GM18505 (cell line): ENCODE results near the gene FSHR.

Source experiments
- ATAC-seq: cut with Tn5 transposase; IDR thresholded peaks from one replicate; pipeline ENCODE4 v1.9.1; 2021; ENCODE audit not compliant: unreplicated experiment
- POLR2A ChIP-seq: IDR thresholded peaks from 4 replicates; pipeline ENCODE4 v1.6.1; 2011; ENCODE audit warnings: borderline replicate concordance; ENCODE audit not compliant: insufficient read depth, insufficient read length; ENCODE audit errors: extremely low read depth

The FSHR gene

DNA sequence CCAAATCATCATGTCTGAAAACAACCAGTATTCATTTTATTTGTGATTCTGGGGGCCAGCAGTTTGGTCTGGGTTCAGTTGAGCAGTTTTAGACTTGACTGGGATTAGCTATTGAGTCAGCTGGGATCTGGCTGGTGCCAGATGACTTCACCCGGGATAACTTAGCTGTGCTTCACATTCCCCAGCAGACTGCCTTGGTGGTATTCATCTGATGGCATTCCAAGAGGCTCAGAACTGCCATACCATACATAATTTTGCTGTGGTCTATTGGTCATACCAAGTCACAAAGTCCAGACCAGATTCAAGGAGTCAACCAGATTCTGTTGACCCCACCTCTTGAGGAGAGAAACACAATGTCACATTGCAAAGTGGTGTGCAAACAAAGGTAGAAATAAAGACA, 7.8 kb upstream of the FSHR start:
- TF ChIP-seq POLR2A = no peak
- ATAC-seq = no peak

DNA sequence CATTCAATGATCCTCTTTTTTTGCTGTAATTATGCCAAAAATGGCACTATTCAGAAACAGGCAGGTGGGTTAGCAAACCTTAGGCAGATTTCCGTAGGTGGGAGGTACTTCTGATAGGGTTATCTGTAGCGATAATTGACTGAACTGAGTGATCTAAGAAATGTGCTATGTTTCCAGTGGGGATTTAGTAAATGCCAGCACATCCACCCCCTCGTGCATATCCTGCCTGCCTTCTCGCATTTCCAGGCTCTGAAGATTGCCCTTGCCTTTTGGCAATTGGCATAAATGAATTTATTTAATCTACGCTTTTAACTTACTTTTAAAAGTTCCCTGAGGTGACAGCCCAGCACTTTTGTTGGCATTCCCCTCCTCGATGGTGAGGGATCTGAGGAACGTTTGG, 576 bp upstream of the FSHR start:
- ATAC-seq = no peak
- no peak for TF ChIP-seq POLR2A

DNA sequence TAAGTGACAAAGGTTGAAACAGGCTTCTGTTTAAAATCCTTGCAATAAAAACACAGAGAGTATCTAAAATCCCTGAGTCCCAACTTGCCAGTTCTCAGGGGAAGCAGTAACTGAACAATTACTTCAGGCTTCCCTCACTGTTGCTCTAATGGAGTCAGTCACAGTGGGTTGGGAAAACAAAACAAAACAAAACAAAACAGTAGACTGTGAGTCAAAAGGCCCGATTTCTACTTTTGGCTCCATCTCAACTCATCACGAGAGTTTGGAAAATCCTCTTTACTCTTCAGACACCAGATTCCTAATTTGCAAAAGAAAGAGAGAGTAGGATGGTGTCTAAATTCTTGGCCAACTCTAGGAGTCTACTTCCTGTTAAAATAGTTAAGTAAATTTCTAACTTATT, 1.1 kb downstream of the FSHR start:
- no peak for TF ChIP-seq POLR2A
- ATAC-seq = no peak

DNA sequence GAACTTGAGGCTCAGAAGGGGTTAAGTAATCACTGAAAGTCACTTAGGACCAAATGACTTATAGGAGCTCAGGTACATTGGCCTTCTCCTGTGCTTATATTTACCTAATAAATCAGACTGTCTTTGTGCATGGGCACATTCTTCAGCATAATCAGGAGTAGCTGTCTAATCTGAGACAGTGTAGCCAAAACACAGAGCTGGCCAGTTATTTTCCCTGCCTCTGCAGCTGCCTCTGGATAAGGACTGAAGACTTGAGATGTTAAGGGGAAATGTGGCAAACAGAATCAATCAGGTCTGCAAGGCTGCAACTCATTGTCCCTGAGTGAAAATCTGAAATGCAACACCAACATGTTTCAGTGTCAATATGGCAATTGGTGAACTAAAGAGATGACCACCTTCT, 1.5 kb downstream of the FSHR start:
- no peak for TF ChIP-seq POLR2A
- ATAC-seq = no peak

DNA sequence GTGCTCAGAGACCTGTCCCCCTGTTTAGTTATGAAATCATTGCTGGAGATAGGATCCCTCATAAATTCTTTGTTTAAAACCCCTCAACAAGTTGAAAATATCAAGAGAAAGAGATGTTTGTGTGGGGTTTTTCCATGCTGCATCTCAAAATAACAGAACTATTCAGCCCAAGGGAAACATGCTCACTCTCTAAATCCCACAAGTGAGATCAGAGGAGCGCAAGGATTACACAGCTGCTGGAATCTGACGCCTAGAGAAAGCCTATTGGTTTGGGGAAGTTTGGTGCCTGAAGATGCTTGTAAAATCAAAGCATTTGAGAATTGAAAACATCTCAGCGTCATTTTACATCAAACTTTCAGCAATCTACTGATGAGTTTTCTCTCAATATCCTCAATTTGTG, 7.9 kb downstream of the FSHR start:
- no peak for ATAC-seq
- no peak for TF ChIP-seq POLR2A

DNA sequence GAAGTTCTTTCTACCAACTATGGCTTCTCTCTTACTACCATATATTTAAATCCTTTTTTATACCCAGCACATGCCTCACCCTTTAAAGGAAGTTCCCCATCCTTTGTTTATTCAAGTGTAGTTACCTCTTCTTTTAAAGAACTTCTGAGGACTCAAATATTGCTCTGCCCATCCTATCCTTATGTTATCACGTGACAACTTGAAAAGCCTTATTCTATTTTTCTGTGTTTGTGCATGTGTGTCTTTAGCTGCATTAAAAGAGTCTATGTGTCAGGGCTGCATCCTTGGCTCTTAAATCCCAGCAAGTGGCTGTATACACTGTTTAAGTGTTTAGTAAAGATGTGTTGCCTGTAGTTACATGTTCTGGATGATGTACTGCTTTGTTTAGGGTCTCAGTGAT, 22.5 kb downstream of the FSHR start:
- no peak for ATAC-seq
- no peak for TF ChIP-seq POLR2A

DNA sequence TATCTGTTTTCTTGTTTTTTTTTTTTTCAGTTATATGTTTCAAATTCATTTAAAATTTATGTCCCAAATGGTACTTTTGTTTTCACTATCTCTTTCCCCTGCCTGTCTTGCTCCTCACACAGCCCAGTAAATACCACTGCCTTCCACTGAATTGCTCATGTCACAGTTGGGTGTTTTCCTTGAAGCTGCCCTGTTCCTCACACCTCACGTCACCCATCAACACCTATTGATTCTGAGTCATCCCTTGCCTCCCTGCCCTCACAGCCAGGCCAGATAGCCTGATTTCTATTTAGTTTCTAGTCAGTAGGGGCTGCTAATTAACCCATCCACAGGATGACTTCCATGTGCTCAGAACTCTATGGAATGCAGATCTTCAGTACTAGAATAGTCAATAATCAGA, 25.3 kb downstream of the FSHR start:
- no peak for TF ChIP-seq POLR2A
- peak; percentile 97 for ATAC-seq

DNA sequence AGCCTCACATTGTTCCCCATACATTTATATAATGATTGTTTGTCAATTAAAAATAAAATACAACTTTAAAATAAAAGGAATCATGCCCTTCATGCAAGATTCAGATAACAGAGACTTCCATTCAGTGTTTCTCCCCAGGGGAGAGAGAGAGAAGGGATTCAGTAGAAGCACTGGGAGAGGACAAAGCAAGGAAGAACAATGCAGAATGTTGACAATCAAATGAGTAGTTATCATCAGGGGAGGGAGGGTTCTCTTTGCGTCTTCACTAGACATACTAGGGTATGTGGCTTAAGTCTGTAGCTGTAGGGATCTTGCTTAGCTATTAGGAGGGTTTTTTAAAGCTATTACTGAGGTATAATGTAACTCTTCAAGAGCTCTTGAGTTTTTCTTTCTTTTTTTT, 30.7 kb downstream of the FSHR start:
- no peak for TF ChIP-seq POLR2A
- ATAC-seq = no peak

DNA sequence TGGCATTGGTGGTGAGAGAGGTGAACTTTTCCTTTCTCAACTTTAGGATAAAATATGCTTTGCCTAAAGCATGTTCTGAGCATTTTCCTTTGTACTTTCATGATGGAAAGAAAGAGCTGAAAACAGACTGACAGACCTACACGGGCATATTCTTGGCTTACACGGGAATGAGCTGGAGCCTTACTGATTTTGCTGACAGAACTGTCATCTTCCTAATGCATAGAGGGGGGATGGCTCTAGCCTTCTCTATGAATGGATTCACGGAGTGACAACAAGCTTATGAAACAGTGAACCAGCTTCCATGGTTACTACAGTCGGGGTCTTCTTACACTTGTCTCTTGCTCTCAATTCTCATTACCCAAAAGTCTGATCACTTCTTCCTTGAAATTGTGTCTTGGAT, 32.2 kb downstream of the FSHR start:
- ATAC-seq = no peak
- no peak for TF ChIP-seq POLR2A

DNA sequence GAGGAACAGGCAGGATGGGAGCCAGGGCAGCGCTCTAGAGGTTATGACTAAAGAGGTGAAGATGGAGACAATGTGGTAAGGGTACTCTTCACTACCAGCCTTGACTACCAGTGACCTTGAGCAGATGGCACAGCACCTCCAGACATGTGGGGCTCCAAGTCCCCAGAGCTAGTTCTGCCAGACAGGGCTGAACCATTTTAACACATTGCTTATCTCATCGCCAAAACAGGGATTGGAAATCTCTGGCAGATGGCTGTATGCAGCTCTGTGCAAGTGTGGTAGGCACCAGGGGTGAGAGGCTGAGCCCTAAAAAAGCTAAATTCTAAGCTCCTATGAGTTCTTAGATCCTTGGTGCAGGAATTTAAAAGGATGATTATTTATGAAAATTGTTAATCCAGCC, 41.3 kb downstream of the FSHR start:
- no peak for TF ChIP-seq POLR2A
- no peak for ATAC-seq

DNA sequence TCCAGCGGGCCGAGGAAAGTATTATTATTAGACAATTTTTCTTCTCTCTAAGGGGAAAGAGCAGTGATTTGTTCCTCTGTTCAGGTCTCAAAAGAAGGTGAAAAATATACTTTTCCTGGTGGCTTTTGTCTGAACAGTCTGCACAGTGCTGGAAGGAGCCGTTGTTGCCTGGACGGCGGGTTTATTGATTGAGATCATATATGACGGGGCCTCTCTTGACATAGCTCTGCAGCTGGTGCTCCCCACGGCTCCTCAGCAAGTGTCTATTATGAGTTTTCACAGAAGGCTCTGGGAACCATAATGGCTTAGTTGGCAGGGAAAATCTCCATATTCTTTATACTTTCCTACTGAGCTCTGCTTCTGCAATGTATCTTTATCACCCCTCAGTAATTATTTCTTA, 42.9 kb downstream of the FSHR start:
- no peak for ATAC-seq
- no peak for TF ChIP-seq POLR2A

DNA sequence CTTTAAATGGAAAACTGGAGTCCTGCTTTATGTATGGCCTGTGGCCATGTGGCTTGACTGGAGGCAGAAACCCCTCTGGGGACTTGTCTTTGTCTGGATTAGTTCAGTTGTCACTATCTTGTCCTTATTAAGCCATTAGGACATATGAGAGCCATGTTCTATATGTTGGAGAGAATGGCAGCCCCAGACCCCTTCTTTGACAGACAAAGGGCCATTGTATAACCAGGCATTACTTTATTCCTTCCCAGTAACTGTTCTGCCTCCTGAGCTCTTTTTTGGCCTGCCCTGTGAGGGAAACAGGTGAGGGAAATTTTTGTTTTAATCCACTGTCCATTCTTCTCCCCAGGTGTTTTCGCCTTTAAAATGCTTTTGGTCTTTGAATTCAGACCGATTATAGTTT, 43.3 kb downstream of the FSHR start:
- ATAC-seq = no peak
- no peak for TF ChIP-seq POLR2A

DNA sequence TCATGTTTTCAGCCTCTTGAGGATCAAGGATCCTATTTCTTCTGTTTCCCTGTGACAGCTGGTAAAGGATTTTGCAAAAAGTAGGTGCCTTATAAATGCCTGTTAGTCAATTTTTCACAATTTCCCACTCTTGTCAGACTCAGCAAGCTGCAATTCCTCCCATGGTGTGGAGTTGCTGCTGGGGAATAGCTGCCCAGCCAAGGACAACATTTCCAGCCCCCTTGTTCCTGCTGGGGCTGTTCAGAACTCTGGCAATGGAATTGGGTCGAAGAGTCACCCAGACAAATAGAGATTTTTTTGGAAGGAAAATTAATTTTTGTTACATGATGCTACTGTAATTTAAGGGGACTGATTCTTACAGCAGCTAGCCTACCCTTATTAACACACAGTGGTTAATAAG, 43.7 kb downstream of the FSHR start:
- TF ChIP-seq POLR2A = no peak
- no peak for ATAC-seq

DNA sequence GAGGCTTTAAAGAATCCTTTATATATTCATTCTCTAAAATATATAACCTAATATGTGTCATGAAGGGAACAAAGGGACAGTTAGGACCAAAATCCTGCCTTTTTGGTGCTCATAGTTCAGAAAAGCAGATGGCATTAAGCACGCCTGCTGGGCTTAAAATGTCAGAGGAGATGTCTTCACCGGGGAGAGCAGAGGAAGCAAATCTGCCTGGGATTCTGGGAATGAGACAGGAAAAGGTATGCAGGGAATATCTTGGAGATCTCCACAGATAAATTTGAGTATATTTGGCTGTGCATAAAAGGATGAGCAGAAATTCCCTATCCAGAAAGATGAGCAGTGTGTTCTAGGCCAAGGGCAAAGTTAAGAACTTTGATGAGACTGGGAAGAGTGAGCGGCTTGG, 45.5 kb downstream of the FSHR start:
- no peak for ATAC-seq
- no peak for TF ChIP-seq POLR2A

DNA sequence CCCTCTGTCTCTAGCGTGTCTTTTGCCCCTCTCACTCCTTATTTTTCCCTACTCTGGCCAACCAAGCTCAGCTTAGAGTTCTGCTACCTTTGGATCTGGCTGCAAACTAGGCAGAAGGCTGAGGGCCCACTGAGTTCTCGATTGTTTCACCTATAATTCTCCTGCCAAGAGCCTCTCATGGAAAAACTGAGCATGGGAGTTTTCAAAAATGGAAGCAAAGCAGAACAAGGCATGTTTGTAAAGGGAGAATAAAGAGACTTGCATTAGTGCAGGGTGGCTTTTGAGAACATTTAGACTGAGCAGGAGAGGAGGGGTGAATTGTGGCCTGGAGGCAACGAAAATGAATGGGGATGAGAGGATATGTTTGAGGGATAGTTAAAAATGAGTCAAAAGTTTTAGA, 45.9 kb downstream of the FSHR start:
- no peak for ATAC-seq
- no peak for TF ChIP-seq POLR2A

DNA sequence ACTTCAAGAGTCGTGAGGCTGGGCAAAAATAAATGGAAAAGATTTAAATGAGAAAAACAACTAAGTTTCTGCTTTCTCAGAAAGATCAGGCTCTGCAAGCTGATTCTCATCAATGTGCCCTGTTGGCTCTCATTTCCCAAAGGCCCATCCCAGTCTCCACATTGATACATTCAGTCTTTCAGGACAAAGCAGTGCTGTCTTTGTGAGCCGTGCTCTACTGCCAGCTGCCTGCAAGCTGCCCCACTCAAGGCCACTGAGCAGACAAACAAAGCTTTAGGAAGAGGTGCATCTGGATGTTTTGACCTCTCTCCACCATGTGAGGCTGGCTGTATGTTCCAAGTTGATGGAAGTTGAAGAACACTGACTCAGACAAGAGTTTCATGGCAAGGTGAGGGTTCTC, 48.8 kb downstream of the FSHR start:
- no peak for ATAC-seq
- TF ChIP-seq POLR2A = no peak

DNA sequence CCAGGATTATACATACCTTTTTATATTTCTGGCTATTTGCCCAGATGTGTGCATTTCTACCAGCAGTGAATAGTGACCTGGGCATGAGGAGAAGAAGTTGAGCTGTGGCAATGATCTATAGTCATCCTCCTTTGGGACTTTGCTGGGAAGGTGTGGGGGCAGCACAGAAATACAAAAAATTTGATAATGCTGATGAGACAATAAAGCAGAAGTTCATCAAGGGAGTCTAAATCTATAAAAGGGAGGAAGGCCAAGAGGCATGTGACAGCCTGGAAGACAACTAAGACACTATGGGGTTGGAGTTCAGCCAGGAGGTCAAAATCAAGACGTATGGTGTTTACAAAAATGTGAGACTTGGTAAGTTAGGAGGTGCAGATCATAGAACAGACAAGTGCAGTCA, 52.2 kb downstream of the FSHR start:
- no peak for TF ChIP-seq POLR2A
- ATAC-seq = no peak

DNA sequence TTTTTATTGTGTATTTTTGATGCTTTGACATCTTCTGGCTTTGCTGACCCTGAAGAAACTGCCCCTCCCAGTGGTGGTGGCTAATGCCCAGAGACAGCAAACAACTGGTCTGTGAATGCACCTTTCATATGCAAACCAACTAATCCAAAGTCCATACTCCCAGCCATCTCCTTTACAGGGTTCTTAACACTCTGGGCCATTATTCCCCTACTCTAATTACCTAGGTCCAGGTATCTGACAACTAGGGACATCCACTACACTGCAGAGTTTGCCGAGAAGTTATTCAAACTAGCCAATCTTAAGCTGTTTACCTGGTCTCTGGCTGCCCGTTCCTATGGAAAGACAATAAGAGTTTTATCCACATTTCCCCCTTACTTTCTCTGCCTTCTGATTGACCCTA, 73.6 kb downstream of the FSHR start:
- no peak for TF ChIP-seq POLR2A
- no peak for ATAC-seq
